Large intestine (tissue), 3 donors: ENCODE data around the gene UIMC1. TPM values are rescaled to one million over a fixed set of nuclear protein-coding genes. Genes with fewer than 3 reads are reported as not detected.

Source experiments
- DNase-seq, 2 donors: peaks; one replicate each; pipeline versions ENCODE4 v3.0.0 to v3.0.0-alpha.2; 2013
- H3K27ac ChIP-seq: one replicate; pipeline ENCODE4 v1.5.1; 2013; ENCODE audit warnings: low read length
- H3K27me3 ChIP-seq: 2 replicates; pipeline ENCODE4 v1.6.1; 2013; ENCODE audit warnings: low read length; ENCODE audit not compliant: control insufficient read depth, insufficient read depth
- H3K36me3 ChIP-seq: 2 replicates; pipeline ENCODE4 v1.6.1; 2013; ENCODE audit warnings: low read length; ENCODE audit not compliant: control insufficient read depth, insufficient read depth
- H3K4me1 ChIP-seq: one replicate; pipeline ENCODE4 v1.6.1; 2013; ENCODE audit warnings: low read length; ENCODE audit not compliant: control insufficient read depth, insufficient read depth
- H3K4me3 ChIP-seq: one replicate; pipeline ENCODE4 v1.5.1; 2013; ENCODE audit warnings: low read length
- H3K9me3 ChIP-seq: one replicate; pipeline ENCODE4 v1.6.1; 2013; ENCODE audit warnings: mild to moderate bottlenecking, low read depth, low read length, moderate library complexity; ENCODE audit not compliant: control insufficient read depth
- WGBS: methylation state at CpG from one replicate; pipeline ENCODE4 v1.1.5; 2013; ENCODE audit warnings: low lambda C conversion rate; ENCODE audit not compliant: insufficient coverage; 5-methylcytosine and 5-hydroxymethylcytosine counted together
- polyA plus RNA-seq: library from polyadenylated mRNA; unstranded; fragments of 120-200 nt; gene quantifications from one replicate; pipeline ENCODE4 v1.2.1, GENCODE V29; 2013

Gene UIMC1
- polyA plus RNA-seq, 1 donor, result 31.1 TPM

GRCh38 chr5:176897263-176897662 lies 109.3 kb downstream of the UIMC1 start:
- DNase-seq, result no peak
- WGBS, result 0% methylated on average over 1 of the region's 3 CpGs
- Histone ChIP-seq H3K4me3 (no peak overlapping the region), H3K36me3 (peaks cover 3% of the 10 kb centered on the region), H3K27me3 (no peaks in the 10 kb centered on the region), H3K4me1 (no peaks in the 10 kb centered on the region), H3K9me3 (no peaks in the 10 kb centered on the region), H3K27ac (no peak overlapping the region)

GRCh38 chr5:176895831-176896230 lies 110.7 kb downstream of the UIMC1 start:
- Histone ChIP-seq H3K27ac (no peak overlapping the region), H3K4me3 (no peak overlapping the region), H3K36me3 (no peaks in the 10 kb centered on the region), H3K27me3 (peaks cover 3% of the 10 kb centered on the region), H3K4me1 (no peaks in the 10 kb centered on the region), H3K9me3 (no peaks in the 10 kb centered on the region)
- no peak for DNase-seq
- no CpG with 5 or more reads among the region's 4 CpGs for WGBS

GRCh38 chr5:176894298-176894697 lies 112.3 kb downstream of the UIMC1 start:
- no peaks in the 10 kb centered on the region for H3K9me3 ChIP-seq
- no peak for DNase-seq
- no CpG with 5 or more reads among the region's 6 CpGs for WGBS
- no peaks in the 10 kb centered on the region for H3K36me3 ChIP-seq
- H3K4me3 ChIP-seq, result no peak overlapping the region
- H3K27ac ChIP-seq, result no peak overlapping the region
- no peaks in the 10 kb centered on the region for H3K4me1 ChIP-seq
- peaks cover 3% of the 10 kb centered on the region for H3K27me3 ChIP-seq

- Histone ChIP-seq H3K27me3 (peaks cover 3% of the 10 kb centered on the region), H3K4me1 (no peaks in the 10 kb centered on the region), H3K9me3 (no peaks in the 10 kb centered on the region), H3K27ac (no peak overlapping the region), H3K4me3 (no peak overlapping the region), H3K36me3 (no peaks in the 10 kb centered on the region)
- DNase-seq, result no peak
- no CpG with 5 or more reads among the region's 3 CpGs for WGBS
Measured at GRCh38 chr5:176892663-176893062, 113.9 kb downstream of the UIMC1 start.

- H3K27ac ChIP-seq, result no peak overlapping the region
Measured at GRCh38 chr5:176891331-176891958, 115.1 kb downstream of the UIMC1 start.

GRCh38 chr5:176890455-176891330 lies 115.9 kb downstream of the UIMC1 start:
- WGBS, result no CpG with 5 or more reads among the region's 9 CpGs
- peaks cover 3% of the 10 kb centered on the region for H3K27me3 ChIP-seq
- no peaks in the 10 kb centered on the region for H3K9me3 ChIP-seq
- no peak overlapping the region for H3K27ac ChIP-seq
- H3K4me1 ChIP-seq, result no peaks in the 10 kb centered on the region
- H3K4me3 ChIP-seq, result no peak overlapping the region
- no peaks in the 10 kb centered on the region for H3K36me3 ChIP-seq
- DNase-seq, result no peak

More at GRCh38 chr5:176891331-176891958, 115.1 kb downstream of the UIMC1 start:
- no peak for DNase-seq
- Histone ChIP-seq H3K36me3 (no peaks in the 10 kb centered on the region), H3K27me3 (peaks cover 3% of the 10 kb centered on the region), H3K4me1 (no peaks in the 10 kb centered on the region), H3K9me3 (no peaks in the 10 kb centered on the region), H3K4me3 (no peak overlapping the region)
- WGBS, result no CpG with 5 or more reads among the region's 9 CpGs

GRCh38 chr5:176889321-176890280 lies 117.0 kb downstream of the UIMC1 start:
- no peaks in the 10 kb centered on the region for H3K4me1 ChIP-seq
- H3K27me3 ChIP-seq, result peaks cover 3% of the 10 kb centered on the region
- DNase-seq, result no peak
- H3K27ac ChIP-seq, result no peak overlapping the region
- WGBS, result no CpG with 5 or more reads among the region's 24 CpGs
- H3K9me3 ChIP-seq, result no peaks in the 10 kb centered on the region
- no peak overlapping the region for H3K4me3 ChIP-seq
- H3K36me3 ChIP-seq, result no peaks in the 10 kb centered on the region

GRCh38 chr5:176888865-176889165 lies 117.8 kb downstream of the UIMC1 start:
- DNase-seq, result no peak
- WGBS, result no CpG with 5 or more reads among the region's 1 CpG
- H3K4me1 ChIP-seq, result no peaks in the 10 kb centered on the region
- no peak overlapping the region for H3K4me3 ChIP-seq
- H3K27ac ChIP-seq, result no peak overlapping the region
- H3K36me3 ChIP-seq, result no peaks in the 10 kb centered on the region
- H3K27me3 ChIP-seq, result peaks cover 3% of the 10 kb centered on the region
- H3K9me3 ChIP-seq, result no peaks in the 10 kb centered on the region

GRCh38 chr5:176888016-176888864 lies 118.3 kb downstream of the UIMC1 start:
- Histone ChIP-seq H3K4me3 (no peak overlapping the region), H3K27me3 (peaks cover 3% of the 10 kb centered on the region), H3K9me3 (no peaks in the 10 kb centered on the region), H3K36me3 (no peaks in the 10 kb centered on the region), H3K4me1 (no peaks in the 10 kb centered on the region), H3K27ac (no peak overlapping the region)
- WGBS, result no CpG with 5 or more reads among the region's 27 CpGs
- DNase-seq, result no peak
